GM21529 (cell line): ENCODE measurements around the gene PLOD1.
A peak's percentile ranks its signal among the peaks of the same experiment; 100 is the strongest.
"Not testable (repeated sequence)": the region's sequence is repeated elsewhere in the genome, so short reads cannot be mapped to it uniquely, and the experiment has no call there.

Experiments used
- ATAC-seq: cut with Tn5 transposase; IDR thresholded peaks from one replicate; pipeline ENCODE4 v1.9.1; 2021; ENCODE audit not compliant: unreplicated experiment

PLOD1 gene

DNA sequence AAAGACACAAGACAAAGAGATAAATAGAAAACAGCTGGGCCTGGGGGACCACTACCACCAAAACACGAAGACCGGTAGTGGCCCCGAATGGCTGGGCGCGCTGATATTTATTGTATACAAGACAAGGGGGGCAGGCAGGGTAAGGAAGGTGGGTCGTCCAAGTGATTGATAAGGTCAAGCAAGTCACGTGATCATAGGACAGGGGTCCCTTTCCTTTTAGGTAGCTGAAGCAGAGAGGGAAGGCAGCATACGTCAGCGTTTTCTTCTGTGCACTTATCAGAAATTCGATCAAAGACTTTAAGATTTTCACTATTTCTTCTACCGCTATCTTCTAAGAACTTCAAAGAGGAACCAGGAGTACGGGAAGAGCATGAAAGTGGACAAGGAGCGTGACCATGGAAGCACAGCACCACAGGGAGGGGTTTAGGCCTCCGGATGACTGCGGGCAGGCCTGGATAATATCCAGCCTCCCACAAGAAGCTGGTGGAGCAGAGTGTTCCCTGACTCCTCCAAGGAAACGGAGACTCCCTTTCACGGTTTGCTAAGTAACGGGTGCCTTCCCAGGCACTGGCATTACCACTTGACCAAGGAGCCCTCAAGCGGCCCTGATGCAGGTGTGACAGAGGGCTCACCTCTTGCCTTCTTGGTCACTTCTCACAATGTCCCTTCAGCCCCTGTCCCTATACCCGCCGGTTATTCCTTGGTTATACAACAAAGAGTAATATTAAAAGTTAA lies 21.9 kb upstream of the PLOD1 start:
- ATAC-seq, result not testable (repeated sequence)

DNA sequence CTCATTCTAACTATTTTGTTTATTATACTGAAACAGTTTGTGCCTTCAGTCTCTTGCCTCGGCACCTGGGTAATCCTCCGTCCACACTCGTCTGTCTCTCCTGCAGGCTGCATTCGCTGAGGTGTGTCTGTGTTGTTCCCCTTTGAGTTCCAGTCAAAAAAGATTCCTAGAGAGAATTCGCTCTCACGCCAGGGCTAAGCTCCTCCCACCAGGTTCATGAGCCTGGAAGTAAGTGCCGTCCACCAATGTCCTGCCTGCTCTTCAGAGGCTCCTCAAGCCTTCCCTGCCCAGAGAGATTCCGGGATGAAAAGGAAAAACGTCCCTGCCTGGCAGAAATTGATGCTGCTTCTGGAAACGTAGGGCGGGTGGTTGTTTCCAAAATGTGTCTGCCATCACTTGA lies 21.2 kb upstream of the PLOD1 start:
- no peak for ATAC-seq

DNA sequence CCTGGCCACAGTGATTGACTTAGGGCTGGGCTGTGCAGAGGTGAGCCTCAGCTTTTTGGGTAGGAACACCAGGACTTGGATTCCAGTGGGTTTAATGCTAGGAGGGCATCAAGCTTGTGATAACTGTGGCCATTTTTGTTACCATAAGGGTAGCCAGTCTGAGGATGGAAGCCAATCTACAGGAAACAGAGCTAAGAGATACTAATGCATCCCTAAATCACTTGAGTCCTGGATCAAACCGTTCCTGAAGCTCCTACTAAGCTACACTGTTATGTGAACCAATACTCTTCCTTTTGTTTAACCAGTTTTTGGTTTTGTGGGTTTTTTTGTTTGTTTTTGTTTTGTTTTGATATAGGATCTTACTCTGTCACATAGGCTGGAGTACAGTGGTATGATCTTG lies 20.5 kb upstream of the PLOD1 start:
- ATAC-seq, result no peak

DNA sequence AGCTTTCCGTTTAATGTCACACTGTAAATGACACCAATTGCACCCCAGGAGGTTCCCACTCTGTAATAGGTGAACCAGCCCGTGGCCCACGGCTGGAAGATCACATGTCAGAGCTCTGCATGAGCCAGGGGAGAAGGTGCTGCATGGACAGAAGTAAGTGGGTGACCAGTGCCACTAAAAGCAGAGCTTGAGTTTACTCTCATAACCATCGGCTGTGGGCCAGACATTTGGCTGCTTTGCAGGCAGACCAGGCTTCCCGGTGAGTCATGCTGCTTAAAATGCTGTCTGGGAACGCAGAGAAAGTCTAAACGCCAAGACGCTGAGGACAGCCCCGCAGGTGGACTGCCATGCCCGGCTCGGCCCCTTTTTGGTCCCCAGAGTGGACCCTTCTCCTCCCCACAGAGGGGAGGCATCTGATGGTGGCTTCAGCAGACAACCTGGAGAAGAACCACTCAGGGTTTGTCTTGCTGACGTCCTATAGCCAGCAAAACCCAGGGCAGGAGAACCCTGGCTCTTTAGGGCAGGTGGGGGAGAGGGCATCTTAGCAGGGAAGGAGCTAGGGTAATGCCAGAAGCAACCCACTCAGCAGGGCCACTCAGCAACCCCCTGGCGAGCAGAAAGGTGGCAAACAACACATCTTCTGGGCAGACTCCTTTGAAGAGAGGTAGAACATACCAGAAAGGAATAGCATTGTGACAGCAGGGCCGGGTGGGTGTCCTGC lies 15.6 kb upstream of the PLOD1 start:
- ATAC-seq, result no peak

GRCh38 chr1:11919621-11920020 lies 14.9 kb upstream of the PLOD1 start:
- ATAC-seq, result no peak

- ATAC-seq, result no peak
Observed at GRCh38 chr1:11920239-11920903, 14.1 kb upstream of the PLOD1 start.

DNA sequence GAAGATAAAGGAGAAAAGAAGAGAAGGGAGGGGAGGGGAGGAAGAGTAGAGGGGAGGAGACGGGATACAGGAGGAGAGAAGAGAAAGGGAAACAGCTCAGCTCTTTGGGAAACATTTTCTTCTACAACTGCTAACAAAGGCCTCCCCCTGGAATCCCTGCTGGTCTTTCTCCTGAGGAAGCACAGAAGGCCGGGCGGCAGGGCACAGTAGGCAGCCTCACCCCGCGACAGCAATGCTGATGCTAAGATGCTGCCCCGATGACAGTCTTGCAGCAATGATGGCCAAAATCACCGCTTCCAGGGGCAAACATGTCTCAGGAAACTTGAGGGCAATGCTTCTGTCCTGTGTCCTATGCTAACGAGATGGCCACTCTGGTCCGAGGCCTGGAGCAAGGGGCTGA lies 13.5 kb upstream of the PLOD1 start:
- ATAC-seq, result no peak

DNA sequence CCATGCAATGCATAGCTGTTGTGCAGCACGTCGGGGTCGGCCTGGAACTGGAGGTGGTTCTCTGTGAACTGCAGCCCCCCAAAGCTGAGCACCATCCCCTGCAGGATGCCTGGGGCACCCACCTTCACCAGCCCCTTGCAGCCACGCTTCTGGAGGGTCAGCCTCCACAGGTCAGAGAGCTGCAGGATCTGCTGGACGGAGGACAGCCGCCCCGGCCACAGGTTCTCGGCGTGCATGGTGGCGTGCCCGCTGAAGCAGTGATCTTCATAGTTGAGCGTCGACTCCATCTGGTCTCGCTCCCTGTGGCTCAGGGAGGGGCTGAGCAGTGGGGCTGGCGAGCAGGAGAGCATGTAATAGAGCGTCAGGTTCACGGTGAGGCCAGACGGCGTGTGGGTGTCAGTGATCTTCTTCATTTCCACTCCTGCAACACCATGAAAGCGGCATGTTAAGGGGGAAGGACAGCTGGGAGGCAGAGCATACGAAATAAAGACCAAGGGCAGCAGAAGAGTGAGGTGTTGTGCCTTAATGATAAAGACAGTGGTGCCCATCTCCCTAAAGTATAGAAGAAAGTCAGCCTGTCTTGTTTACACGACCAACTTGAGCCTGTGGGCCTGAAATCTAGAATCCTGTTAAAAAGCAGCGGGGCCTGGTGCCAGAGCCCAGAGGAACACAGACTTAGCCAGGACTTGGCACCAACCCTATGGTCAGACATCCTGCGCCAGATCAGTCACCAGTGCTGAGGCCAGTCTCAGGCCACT lies 11.3 kb upstream of the PLOD1 start:
- ATAC-seq, result no peak

DNA sequence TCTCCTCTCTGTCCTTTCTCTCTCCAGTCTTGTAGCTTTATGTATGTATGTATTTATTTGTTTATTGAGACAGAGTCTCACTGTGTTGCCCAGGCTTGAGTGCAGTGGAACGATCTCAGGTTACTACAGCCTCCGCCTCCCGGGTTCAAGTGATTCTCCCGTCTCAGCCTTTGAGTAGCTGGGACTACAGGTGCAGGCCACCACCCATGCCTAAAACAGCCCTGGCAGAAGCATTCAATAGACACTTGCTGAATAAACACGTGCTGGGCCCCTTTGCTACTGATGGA lies 10.7 kb upstream of the PLOD1 start:
- ATAC-seq, result no peak

GRCh38 chr1:11924334-11925195 lies 10.0 kb upstream of the PLOD1 start:
- no peak for ATAC-seq

DNA sequence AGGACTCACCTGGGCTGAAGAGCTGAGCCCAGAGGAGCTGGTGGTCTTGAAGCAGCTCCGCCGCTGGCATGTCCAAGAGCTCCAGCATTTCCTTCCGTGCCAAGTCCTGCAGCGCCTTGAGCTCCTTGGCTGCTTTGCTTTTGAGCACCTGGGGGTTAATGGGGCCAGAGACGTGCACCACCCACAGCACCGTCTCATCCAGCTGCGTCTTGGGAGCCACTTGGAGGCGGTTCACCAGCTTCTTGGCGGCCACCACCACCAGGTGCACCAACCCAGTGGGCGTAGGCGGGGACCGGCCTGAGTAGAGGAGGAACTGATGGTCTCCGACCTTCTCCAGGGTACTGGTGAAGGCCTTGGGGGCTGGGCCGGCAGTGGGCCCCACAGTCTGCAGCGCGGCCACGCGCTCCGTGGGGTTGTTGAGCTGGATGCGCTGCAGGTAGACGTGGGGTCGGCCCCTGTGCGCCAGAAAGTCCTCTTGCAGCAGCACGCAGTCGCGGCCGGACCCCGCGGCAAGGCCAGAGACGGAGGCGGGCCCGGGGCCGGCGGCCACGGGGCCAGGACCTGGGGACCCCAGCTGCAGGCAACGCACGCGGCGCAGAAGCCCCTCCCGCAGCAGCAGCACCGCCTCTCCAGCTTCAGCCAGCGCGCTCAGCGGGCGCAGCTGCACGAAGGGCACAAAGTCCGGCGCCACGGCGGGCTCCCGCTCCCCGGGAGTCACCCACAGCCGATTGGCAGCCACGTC lies 9.2 kb upstream of the PLOD1 start:
- peak; percentile 35 for ATAC-seq

- peak; percentile 12 for ATAC-seq
Observed at GRCh38 chr1:11925938-11926292, 8.6 kb upstream of the PLOD1 start.

- no peak for ATAC-seq
Observed at GRCh38 chr1:11927866-11928592, 6.5 kb upstream of the PLOD1 start.

GRCh38 chr1:11929849-11930248 lies 4.7 kb upstream of the PLOD1 start:
- no peak for ATAC-seq

DNA sequence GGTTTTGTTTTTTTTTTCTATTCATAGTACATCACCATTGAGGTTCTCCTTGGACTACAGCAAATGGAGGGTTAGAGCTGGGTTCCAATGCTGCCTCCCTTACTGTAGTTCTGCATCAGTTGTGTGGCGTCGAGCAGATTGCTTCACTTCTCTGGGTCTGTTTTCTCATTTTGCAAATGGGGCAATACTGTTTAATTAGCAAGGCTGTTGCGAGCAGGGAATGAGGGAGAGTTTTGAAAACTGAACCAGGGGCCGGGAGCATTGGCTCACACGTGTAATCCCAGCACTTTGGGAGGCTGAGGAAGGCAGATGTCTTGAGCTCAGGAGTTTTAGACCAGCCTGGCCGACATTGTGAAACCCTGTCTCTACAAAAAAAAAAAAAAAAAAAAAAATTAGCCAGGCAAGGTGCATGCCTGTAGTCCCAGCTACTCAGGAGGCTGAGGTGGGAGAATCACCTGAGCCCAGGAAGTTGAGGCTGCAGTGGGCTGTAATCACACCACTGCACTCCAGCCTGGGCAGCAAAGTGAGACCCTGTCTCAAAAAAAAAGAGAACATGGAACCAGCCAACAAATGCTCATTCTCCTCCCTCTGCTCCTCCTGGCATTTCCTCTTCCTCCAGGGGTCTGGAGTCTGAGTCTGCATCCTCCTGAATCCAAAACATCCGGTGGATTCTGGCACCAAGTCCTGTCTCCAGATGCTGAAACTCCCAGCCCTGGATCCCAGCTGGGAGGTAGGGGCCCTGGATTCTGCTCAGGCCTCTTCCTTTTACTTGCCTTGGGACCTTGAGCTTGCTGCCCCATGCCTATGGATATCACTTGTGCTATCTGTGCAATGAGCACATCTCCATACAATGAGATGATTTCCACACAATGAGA lies 3.7 kb upstream of the PLOD1 start:
- ATAC-seq, result no peak

DNA sequence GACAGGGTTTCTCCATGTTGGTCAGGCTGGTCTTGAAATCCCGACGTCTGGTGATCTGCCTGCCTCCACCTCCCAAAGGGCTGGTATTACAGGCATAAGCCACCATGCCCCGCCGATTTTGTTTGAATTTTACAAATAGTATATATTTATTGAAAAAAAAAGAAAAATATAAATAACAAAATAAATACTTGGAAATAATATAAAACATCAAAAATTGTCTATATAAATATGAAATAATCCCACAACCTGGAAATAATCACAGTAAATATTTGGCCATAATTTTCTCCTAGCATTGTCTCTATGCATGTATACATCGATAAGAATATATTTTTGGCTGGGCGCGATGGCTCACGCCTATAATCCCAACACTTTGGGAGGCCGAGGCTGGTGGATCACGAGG lies 2.7 kb upstream of the PLOD1 start:
- ATAC-seq, result no peak

- ATAC-seq, result no peak
Observed at GRCh38 chr1:11935057-11935412, 518 bp downstream of the PLOD1 start.

DNA sequence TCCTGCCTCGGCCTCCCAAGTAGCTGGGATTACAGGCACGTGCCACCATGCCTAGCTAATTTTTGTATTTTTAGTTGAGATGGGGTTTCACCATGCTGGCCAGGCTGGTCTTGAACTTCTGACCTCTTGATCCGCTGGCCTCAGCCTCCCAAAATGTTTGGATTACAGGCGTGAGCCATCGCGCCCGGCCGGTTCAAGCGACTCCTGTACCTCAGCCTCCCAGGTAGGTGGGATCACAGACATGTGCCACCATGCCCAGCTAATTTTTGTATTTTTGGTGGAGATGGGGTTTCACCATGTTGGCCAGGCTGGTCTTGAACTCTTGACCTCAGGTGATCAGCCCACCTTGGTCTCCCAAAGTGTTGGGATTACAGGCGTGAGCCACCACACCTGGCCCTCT lies 1.2 kb downstream of the PLOD1 start:
- ATAC-seq, result not testable (repeated sequence)
